Breast epithelium (tissue), 4 donors: ENCODE results near the gene HAGHL. TPM values are rescaled to one million over a fixed set of nuclear protein-coding genes. Genes with fewer than 3 reads are reported as not detected.

Experiments used
- DNase-seq, 2 donors: peaks; one replicate each; pipeline ENCODE4 v3.0.0-alpha.2; 2019; ENCODE audit warnings: low spot score in 2 of 2
- H3K27ac ChIP-seq, 2 donors: fragments of 200-600 bp; sonication (generic) in 1 of 2; one replicate each; pipeline ENCODE4 v1.5.1; 2016 to 2019; ENCODE audit warnings: mild to moderate bottlenecking in 1 of 2
- H3K27me3 ChIP-seq, 2 donors: fragments of 200-600 bp; sonication (generic) in 1 of 2; one replicate each; pipeline versions ENCODE4 v1.5.1 to v1.6.0; 2017 to 2019; ENCODE audit warnings: control low read depth in 1 of 2, mild to moderate bottlenecking in 1 of 2
- H3K36me3 ChIP-seq: fragments of 200-600 bp; one replicate; pipeline ENCODE4 v1.5.1; 2019
- H3K4me1 ChIP-seq, 2 donors: fragments of 200-600 bp; sonication (generic); one replicate each; pipeline ENCODE4 v1.5.1; 2016 to 2019; ENCODE audit warnings: control low read depth in 1 of 2
- H3K4me3 ChIP-seq, 3 donors: fragments of 200-600 bp; sonication (generic); 1 replicate in 2 of 3; 2 replicates in 1 of 3; pipeline ENCODE4 v1.5.1; 2016 to 2019; ENCODE audit warnings: mild to moderate bottlenecking in 3 of 3, moderate library complexity in 2 of 3
- H3K9me3 ChIP-seq, 2 donors: fragments of 200-600 bp; sonication (generic) in 1 of 2; one replicate each; pipeline ENCODE4 v1.5.1; 2016 to 2019; ENCODE audit warnings: control low read depth in 1 of 2
- CTCF ChIP-seq, 3 donors: fragments of 450-650 bp; IDR thresholded peaks; one replicate each; pipeline ENCODE4 v1.5.1; 2016 to 2017; ENCODE audit warnings: antibody characterized with exemption in 3 of 3, mild to moderate bottlenecking in 3 of 3, moderate library complexity in 3 of 3
- POLR2A ChIP-seq: fragments of 450-650 bp; IDR thresholded peaks from one replicate; pipeline ENCODE4 v1.6.1; 2016; ENCODE audit warnings: antibody characterized with exemption, mild to moderate bottlenecking, moderate library complexity
- POLR2AphosphoS5 ChIP-seq, 3 donors: sonication (generic); formaldehyde crosslinking; IDR thresholded peaks; one replicate each; pipeline ENCODE4 v1.6.1; 2017; ENCODE audit warnings: antibody characterized with exemption in 3 of 3
- intact Hi-C: fragments of 100-400 bp; cut with DNase I; formaldehyde crosslinking; loops from one replicate; pipeline ENCODE4 v1.15.1; 2023; ENCODE audit warnings: low total_unique reads
- total RNA-seq, 3 donors: library from RNA; depleted of rRNA; stranded (reverse); fragments of >200 nt; gene quantifications; one replicate each; pipeline ENCODE4 v1.1.0, GENCODE V29; 2016

The HAGHL gene
- total RNA-seq, 3 donors from 2014 or later: 4.3 to 7.5 (median 5.1) TPM

- TF ChIP-seq POLR2AphosphoS5 (IDR thresholded peaks at IDR 0.05): no peak
- TF ChIP-seq POLR2A: no peak
- no peak for TF ChIP-seq CTCF (IDR thresholded peaks at IDR 0.05)
- H3K36me3 ChIP-seq: no peaks in the 10 kb centered on the region
- H3K4me3 ChIP-seq: peak overlapping the region in 1 of 3 donors; percentile 68
- peak overlapping the region in 1 of 2 donors; percentile 19 for H3K27ac ChIP-seq
- no peak for DNase-seq
- no peaks in the 10 kb centered on the region for H3K9me3 ChIP-seq
- H3K4me1 ChIP-seq: peaks cover 24 to 29% of the 10 kb centered on the region in 2 donors
- H3K27me3 ChIP-seq: peaks cover 15 to 39% of the 10 kb centered on the region in 2 donors
- intact Hi-C loops: no loop called here
These were observed 33.5 kb upstream of the HAGHL start for GRCh38 chr16:693364-693763.

GRCh38 chr16:693766-694165 is 33.1 kb upstream of the HAGHL start:
- no peaks in the 10 kb centered on the region for H3K36me3 ChIP-seq
- no peak for DNase-seq
- no peaks in the 10 kb centered on the region for H3K9me3 ChIP-seq
- peaks cover 24 to 29% of the 10 kb centered on the region in 2 donors for H3K4me1 ChIP-seq
- TF ChIP-seq POLR2A (no peak), CTCF (IDR thresholded peaks at IDR 0.05) (no peak)
- intact Hi-C loops: no loop called here
- peak overlapping the region in 2 of 3 donors; percentile 51 to 68 for H3K4me3 ChIP-seq
- peaks cover 15 to 39% of the 10 kb centered on the region in 2 donors for H3K27me3 ChIP-seq
- peak overlapping the region in 1 of 2 donors; percentile 19 for H3K27ac ChIP-seq

- H3K27ac ChIP-seq: no peak overlapping the region
- H3K4me3 ChIP-seq: peak overlapping the region in 2 of 3 donors; percentile 51 to 68
- peaks cover 19 to 24% of the 10 kb centered on the region in 2 donors for H3K4me1 ChIP-seq
These were observed 32.6 kb upstream of the HAGHL start for GRCh38 chr16:694187-694862.

GRCh38 chr16:694863-695354 is 32.0 kb upstream of the HAGHL start:
- TF ChIP-seq POLR2A (no peak), POLR2AphosphoS5 (IDR thresholded peaks at IDR 0.05) (no peak), CTCF (IDR thresholded peaks at IDR 0.05) (no peak)
- peaks cover 14 to 19% of the 10 kb centered on the region in 2 donors for H3K4me1 ChIP-seq
- intact Hi-C loops: no loop called here
- H3K36me3 ChIP-seq: no peaks in the 10 kb centered on the region
- H3K4me3 ChIP-seq: peak overlapping the region in 2 of 3 donors; percentile 51 to 68
- H3K27me3 ChIP-seq: peaks cover 15 to 49% of the 10 kb centered on the region in 2 donors
- peak overlapping the region in 1 of 2 donors; percentile 52 for H3K27ac ChIP-seq
- no peak for DNase-seq
- H3K9me3 ChIP-seq: no peaks in the 10 kb centered on the region

More at GRCh38 chr16:694187-694862, 32.6 kb upstream of the HAGHL start:
- Histone ChIP-seq H3K9me3 (no peaks in the 10 kb centered on the region), H3K27me3 (peaks cover 15 to 44% of the 10 kb centered on the region in 2 donors), H3K36me3 (no peaks in the 10 kb centered on the region)
- TF ChIP-seq POLR2A (no peak), CTCF (IDR thresholded peaks at IDR 0.05) (no peak), POLR2AphosphoS5 (IDR thresholded peaks at IDR 0.05) (no peak)
- no peak for DNase-seq
- intact Hi-C loops: no loop called here

GRCh38 chr16:695355-696089 is 31.4 kb upstream of the HAGHL start:
- peak overlapping the region in 1 of 2 donors; percentile 38 for H3K27ac ChIP-seq
- DNase-seq: peak; percentile 49 to 74

More at GRCh38 chr16:695355-696089, 31.4 kb upstream of the HAGHL start:
- H3K36me3 ChIP-seq: no peaks in the 10 kb centered on the region
- peaks cover 14 to 19% of the 10 kb centered on the region in 2 donors for H3K4me1 ChIP-seq
- intact Hi-C loops: no loop called here
- H3K9me3 ChIP-seq: no peaks in the 10 kb centered on the region
- TF ChIP-seq POLR2A (no peak), POLR2AphosphoS5 (IDR thresholded peaks at IDR 0.05) (no peak), CTCF (IDR thresholded peaks at IDR 0.05) (no peak)
- peak overlapping the region in 2 of 3 donors; percentile 51 to 68 for H3K4me3 ChIP-seq
- H3K27me3 ChIP-seq: peaks cover 15 to 56% of the 10 kb centered on the region in 2 donors
